HL-60 (cell line): Measurements from ENCODE around the gene RNF167.
"Not testable (repeated sequence)": the region's sequence is repeated elsewhere in the genome, so short reads cannot be mapped to it uniquely, and the experiment has no call there.

Experiments
- DNase-seq, 2 experiments: peaks; one replicate each; pipeline ENCODE4 v3.0.0-alpha.2; 2010 to 2020; ENCODE audit warnings: low read depth in 1 of 2, low spot score in 1 of 2
- H3K27ac ChIP-seq: fragments of 250-450 bp; sonication (Bioruptor Pico); replicated peaks from 2 replicates; pipeline ENCODE4 v1.5.1; 2020; ENCODE audit warnings: mild to moderate bottlenecking, moderate library complexity
- H3K27me3 ChIP-seq: fragments of 250-450 bp; sonication (Bioruptor Pico); 2 replicates; pipeline ENCODE4 v1.5.1; 2021; ENCODE audit warnings: mild to moderate bottlenecking, moderate library complexity; ENCODE audit not compliant: insufficient read depth, poor library complexity, severe bottlenecking
- H3K4me3 ChIP-seq: replicated peaks from 2 replicates; pipeline ENCODE4 v1.5.1; 2011; ENCODE audit warnings: mild to moderate bottlenecking, control low read depth, low read length; ENCODE audit not compliant: insufficient read depth
- GABPA ChIP-seq: IDR thresholded peaks from 2 replicates; pipeline ENCODE4 v1.6.1; 2012; ENCODE audit warnings: low read depth
- POLR2AphosphoS5 ChIP-seq: IDR thresholded peaks from 2 replicates; pipeline ENCODE4 v1.6.1; 2012; ENCODE audit warnings: low read depth
- SPI1 ChIP-seq: IDR thresholded peaks from 2 replicates; pipeline ENCODE4 v1.6.1; 2012; ENCODE audit warnings: low read depth, mild to moderate bottlenecking, borderline replicate concordance
- TF ChIP-seq, protein P1 (sequence below): IDR thresholded peaks from 2 replicates; pipeline ENCODE4 v1.6.1; 2012; ENCODE audit warnings: low read depth; ENCODE audit not compliant: insufficient replicate concordance
- TF ChIP-seq, protein P2 (sequence below): IDR thresholded peaks from one replicate; pipeline ENCODE4 v1.5.1; 2011; ENCODE audit warnings: low read length, control low read depth, inconsistent platforms; ENCODE audit not compliant: insufficient read depth

Gene RNF167

DNA sequence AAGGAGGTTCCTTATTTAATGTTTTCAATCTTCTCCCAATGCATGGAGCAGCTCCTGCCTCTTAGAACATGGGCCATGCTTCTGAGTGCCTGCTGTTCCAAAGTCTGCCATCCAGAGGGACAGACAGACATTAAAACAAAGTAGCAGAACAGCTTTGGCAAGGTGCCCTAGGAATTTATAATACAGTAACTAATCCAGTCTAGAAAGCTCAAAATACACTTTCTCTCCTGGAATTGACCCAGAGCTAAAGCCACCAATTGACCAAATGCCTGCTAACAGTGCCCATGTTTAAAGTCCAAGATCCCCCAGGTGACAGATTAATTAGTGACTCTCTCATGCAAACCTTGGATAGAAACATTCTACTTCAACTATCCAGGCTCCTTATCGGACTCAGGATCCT lies 26.1 kb upstream of the RNF167 start:
- no peak for DNase-seq
- Histone ChIP-seq H3K27ac (no peak overlapping the region), H3K4me3 (no peak overlapping the region), H3K27me3 (no peaks in the 10 kb centered on the region)
- TF ChIP-seq SPI1 (no peak), POLR2AphosphoS5 (no peak), GABPA (no peak)
- TF ChIP-seq, protein P1, sequence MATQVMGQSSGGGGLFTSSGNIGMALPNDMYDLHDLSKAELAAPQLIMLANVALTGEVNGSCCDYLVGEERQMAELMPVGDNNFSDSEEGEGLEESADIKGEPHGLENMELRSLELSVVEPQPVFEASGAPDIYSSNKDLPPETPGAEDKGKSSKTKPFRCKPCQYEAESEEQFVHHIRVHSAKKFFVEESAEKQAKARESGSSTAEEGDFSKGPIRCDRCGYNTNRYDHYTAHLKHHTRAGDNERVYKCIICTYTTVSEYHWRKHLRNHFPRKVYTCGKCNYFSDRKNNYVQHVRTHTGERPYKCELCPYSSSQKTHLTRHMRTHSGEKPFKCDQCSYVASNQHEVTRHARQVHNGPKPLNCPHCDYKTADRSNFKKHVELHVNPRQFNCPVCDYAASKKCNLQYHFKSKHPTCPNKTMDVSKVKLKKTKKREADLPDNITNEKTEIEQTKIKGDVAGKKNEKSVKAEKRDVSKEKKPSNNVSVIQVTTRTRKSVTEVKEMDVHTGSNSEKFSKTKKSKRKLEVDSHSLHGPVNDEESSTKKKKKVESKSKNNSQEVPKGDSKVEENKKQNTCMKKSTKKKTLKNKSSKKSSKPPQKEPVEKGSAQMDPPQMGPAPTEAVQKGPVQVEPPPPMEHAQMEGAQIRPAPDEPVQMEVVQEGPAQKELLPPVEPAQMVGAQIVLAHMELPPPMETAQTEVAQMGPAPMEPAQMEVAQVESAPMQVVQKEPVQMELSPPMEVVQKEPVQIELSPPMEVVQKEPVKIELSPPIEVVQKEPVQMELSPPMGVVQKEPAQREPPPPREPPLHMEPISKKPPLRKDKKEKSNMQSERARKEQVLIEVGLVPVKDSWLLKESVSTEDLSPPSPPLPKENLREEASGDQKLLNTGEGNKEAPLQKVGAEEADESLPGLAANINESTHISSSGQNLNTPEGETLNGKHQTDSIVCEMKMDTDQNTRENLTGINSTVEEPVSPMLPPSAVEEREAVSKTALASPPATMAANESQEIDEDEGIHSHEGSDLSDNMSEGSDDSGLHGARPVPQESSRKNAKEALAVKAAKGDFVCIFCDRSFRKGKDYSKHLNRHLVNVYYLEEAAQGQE, result no peak
- TF ChIP-seq, protein P2, sequence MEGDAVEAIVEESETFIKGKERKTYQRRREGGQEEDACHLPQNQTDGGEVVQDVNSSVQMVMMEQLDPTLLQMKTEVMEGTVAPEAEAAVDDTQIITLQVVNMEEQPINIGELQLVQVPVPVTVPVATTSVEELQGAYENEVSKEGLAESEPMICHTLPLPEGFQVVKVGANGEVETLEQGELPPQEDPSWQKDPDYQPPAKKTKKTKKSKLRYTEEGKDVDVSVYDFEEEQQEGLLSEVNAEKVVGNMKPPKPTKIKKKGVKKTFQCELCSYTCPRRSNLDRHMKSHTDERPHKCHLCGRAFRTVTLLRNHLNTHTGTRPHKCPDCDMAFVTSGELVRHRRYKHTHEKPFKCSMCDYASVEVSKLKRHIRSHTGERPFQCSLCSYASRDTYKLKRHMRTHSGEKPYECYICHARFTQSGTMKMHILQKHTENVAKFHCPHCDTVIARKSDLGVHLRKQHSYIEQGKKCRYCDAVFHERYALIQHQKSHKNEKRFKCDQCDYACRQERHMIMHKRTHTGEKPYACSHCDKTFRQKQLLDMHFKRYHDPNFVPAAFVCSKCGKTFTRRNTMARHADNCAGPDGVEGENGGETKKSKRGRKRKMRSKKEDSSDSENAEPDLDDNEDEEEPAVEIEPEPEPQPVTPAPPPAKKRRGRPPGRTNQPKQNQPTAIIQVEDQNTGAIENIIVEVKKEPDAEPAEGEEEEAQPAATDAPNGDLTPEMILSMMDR, result no peak

DNA sequence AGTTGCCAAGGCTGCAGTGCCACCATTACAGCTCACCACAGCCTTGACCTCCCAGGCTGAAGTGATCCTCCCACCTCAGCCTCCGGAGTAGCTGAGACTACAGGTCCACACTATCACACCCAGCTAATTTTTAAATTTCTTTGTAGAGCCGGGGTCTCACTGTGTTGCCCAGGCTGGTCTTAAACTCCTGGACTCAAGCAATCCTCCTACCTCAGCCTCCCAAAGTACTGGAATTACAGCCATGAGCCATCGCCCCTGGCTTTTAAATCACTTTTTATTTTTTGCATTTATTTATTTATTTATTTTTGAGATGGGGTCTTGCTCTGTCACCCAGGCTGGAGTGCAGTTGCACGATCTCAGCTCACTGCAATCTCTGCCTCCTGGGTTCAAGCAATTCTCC lies 25.5 kb upstream of the RNF167 start:
- H3K27ac ChIP-seq, DNase-seq, H3K4me3 ChIP-seq, H3K27me3 ChIP-seq: not testable (repeated sequence)

DNA sequence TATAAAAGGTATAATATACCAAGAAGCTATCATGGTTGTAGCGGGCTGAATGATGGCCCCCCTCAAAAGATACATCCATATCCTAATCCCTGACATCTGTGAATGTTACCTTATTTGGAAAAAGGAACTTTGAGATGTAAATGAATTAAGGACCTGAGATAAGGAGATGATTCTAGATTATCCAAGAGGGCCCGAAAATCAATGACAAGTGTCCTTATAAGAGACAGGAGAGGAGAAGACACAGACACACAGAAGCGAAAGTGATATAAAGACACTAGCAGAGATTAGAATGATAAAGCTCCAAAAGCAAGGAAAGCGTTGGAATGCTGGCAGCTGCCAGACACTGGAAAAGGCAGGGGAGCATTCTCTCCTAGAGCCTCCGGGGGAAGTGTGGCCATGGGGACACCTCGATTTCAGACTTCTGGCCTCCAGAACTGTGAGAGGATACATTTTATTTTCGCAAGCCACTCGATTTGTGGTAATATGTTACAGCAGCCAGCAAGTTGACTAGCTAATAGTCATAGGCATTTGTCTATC lies 20.5 kb upstream of the RNF167 start:
- H3K27me3 ChIP-seq, result no peaks in the 10 kb centered on the region
- H3K4me3 ChIP-seq, result no peak overlapping the region
- H3K27ac ChIP-seq, result no peak overlapping the region
- no peak for DNase-seq
- TF ChIP-seq, protein P2, result no peak
- TF ChIP-seq SPI1, result no peak
- TF ChIP-seq, protein P1, result no peak
- no peak for TF ChIP-seq POLR2AphosphoS5
- TF ChIP-seq GABPA, result no peak

DNA sequence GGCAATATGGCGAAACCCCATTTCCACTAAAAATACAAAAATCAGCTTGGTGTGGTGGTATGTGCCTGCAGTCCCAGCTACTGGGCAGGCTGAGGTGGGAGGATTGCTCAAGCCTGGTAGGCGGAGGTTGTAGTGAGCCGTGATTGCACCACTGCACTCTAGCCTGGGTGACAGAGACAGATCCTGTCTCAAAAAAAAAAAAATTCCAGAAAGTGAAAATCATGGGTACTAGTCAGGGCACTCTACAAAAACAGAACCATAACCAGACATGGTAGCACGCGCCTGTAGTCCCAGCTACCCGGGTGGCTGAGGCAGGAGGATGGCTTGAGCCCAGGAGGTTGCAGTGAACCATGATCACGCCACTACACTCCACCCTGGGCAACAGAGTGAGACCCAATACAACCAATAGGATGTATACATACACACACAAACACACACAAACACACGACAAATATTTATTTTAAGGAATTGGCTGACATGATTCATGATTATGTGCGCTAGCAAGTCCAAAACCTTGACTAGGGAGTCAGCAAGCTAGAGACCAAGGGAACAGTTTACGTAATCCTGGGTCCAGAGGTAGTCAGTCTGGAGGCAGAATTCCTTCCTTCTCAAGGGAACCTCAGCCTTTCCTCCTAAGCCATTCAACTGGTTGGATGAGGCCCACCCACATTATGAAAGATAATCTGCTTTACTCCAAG lies 19.6 kb upstream of the RNF167 start:
- H3K4me3 ChIP-seq, result no peak overlapping the region
- peak in 1 of 2 experiments; percentile 78 for DNase-seq
- no peak overlapping the region for H3K27ac ChIP-seq
- no peaks in the 10 kb centered on the region for H3K27me3 ChIP-seq
- TF ChIP-seq POLR2AphosphoS5 (no peak), SPI1 (no peak), GABPA (no peak)
- TF ChIP-seq, protein P2, result no peak
- TF ChIP-seq, protein P1, result no peak
